Measurements from ENCODE around the gene LRRC3B.
"Not testable (repeated sequence)": the region's sequence is repeated elsewhere in the genome, so short reads cannot be mapped to it uniquely, and the experiment has no call there.

Gene LRRC3B, protein sequence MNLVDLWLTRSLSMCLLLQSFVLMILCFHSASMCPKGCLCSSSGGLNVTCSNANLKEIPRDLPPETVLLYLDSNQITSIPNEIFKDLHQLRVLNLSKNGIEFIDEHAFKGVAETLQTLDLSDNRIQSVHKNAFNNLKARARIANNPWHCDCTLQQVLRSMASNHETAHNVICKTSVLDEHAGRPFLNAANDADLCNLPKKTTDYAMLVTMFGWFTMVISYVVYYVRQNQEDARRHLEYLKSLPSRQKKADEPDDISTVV

DNA sequence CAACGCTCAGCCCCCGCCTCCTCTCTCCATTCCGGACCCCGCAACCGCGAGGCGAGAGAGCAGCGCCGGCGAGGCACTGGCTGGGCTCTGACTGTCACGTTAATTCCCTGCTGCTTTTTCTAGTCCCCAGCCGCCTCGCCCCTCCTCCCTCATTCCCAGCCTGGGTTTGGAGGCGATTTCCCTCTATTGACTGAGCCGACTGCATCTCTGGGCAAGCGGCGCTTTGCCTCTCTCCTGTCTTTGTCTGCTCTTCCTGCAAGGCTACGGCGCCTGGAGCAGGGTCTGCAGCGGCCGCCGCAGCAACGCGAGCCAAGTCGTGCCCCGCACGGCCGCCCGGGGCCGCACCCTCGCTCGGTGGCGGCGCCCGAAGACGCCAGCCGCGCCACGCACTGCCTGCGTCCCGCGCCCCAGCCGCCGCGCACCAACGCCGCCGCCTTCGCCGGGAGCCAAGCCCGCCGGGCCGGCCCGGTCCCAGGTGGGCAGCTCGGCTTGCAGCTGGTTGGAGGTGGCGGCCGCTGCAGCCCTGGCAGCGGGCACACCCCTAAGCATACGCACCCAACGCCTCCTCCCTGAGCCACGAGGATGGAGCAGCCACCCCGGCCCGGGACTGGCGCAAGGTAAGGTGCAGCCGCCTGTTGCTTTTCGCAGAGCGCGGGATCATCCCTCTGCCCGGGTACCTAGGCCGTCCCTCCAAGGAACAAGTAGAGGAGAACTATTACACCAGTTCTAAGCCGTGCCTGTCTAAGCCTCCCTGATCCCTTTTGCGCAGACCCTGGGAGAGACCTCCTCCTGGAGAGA is at the start of gene LRRC3B:
TSS of gene LRRC3B (plus strand) at position 152 of the 798 bp plus-strand sequence. CDS start 86,901 bp downstream, outside the sequence.
- DNase-seq (ENCODE audit: low read depth in 2 of 2): no peak

DNA sequence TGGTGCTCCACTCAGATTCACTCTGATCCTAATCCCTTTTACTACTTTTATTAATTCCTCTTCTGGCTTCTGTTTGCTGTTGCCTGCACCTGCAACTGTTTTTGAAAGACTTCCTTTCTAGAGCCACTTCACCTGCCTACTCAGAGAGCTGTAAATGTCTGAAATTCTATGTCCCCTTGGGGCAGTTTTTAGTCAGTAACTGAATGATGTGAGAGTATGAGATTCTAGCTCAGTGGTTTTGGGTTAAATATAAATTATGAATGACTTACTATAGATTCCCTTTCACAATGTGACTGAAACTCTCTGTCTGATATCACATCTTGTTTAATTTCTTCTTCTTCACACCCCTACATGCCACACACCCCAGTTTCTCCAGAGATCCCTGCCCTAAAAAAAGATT is 47.8 kb upstream of the LRRC3B start:
- DNase-seq (ENCODE audit: low read depth in 2 of 2): no peak

DNA sequence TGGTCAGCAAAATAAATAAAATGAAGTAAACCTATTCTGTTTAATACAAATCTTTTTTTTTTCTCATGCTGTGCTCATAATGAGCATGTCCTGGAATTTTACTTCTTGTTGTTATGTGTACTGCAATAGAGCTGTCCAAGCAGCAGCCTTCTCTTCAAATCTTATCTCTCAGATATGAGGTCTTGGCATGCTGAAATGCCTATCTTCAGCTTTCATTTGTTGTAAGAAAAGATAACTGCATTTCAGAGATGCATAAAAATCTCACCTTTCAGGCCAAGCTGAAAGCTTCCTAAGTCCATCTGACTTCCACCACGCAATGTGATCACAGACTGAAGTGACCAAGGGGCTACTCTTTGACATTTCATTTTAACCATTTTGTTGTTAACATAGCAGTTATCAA is 43.5 kb upstream of the LRRC3B start:
- no peak for DNase-seq (ENCODE audit: low read depth in 2 of 2)

DNA sequence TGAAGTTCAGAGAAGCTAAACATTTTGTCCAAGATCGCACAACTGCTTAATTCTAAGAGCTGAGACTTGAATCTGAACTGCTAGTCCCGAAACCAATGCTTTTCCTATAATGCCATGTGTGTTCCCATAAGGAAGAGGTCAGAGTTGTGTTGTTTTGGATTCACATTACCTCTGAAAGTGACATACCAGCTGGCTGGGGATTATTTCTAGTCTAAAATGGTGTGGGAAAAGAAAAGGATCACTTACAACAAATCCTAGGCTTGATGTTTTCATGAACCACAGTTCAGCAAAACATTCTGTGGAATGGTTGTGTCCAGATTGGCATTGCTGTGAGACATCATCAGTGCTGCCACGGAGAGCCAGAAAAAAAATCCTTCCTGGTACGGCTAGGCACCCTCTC is 35.0 kb upstream of the LRRC3B start:
- DNase-seq (ENCODE audit: low read depth in 2 of 2): no peak

DNA sequence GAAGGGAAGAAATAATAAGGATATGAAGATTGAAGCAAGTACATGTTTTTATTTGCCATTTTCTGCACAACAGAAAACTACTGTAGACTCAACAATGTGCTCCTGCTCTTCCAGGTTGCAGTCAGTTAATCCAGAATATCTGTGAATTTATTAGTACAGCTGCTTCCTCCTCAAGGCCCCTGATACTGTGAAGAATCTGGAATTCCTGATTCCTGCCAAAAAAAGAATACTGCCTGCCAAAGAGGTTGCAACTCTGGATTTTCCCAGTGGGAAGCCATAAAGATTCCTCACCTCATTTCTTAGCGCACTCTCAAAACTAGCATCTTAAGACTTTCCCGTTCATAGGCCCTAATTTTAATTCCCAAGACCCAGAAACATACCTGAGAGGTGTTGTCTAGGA is 33.6 kb upstream of the LRRC3B start:
- no peak for DNase-seq (ENCODE audit: low read depth in 2 of 2)

DNA sequence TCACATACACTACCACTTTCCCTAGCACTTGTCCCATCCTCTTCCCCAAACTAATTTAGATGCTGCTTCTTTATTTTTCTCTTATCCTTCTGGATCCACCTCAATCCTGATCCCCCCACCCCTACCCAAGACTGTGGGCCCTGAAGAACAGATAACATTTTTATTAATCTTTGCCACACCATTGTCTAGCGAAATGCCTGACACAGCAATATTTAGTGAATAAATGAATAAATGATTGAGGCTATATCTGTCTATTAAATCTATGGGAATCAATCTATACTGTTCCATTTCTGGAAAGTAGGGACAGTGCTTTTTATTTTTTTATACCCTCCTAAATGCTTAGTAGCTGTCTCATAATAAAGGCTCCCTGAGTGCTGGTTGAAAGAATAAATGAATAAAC is 32.9 kb upstream of the LRRC3B start:
- no peak for DNase-seq (ENCODE audit: low read depth in 2 of 2)

DNA sequence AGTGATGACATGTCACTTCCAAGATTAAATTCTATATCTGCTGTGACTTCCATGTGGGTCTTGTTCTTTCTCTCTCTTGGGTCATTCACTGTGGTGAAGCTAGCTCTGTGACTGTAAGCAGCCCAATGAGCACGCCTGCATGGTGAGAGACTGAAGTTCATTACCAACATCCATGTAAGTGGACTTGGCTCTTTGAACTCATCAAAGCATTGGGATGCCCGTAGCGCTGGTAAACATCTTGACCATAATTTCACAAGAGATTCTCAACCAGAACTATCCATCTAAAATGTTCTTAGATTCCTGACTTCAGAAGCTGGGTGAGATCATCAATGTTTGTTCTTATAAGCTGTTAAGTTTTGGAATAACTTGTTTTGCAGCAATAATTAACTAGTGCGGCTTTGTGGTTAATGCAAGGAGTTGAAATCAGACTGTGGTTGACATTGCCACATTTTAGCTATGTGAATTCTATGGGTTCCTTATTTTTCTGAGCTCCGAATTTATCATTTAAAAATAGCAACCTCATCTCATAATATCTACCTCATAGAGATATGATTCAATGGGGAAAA is 31.6 kb upstream of the LRRC3B start:
- DNase-seq (ENCODE audit: low read depth in 2 of 2): no peak

DNA sequence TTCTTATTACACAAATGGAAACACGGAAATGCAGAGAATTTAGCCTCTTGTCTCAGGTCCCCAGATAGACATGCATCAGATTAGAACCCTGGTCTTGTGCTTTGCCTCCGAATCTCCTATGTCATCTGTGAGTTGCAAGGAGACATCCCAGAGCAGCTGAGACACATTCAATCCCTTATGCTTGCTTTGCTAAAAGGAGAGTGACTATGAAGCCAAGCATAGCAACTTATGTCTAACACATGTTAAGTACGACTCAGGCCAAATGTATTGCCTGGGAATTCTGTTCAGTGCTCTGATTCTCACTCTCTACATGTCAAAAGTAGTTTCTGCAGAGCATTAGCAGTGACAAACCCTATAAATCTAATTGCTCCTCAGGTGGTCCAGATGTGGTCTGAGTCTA is 30.6 kb upstream of the LRRC3B start:
- DNase-seq (ENCODE audit: low read depth in 2 of 2): no peak

DNA sequence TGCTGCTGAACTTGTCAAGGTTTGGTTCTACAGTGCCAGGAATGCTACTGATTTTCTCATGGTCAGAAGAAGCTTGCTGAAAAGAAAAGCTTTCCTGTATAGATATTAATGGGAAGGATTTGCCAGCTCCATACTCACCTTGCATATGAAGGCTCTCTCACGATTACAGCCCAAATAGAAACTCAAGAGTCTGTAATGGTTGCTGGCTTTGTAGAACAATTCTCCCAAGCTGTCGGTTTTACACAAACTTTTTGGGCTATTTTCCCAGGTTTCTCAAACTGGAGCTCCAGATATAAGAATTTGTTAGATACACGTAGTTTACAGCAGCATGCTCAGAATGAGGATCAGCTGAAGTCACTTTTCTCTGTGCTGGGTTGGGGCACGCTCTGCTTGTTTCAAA is 30.1 kb upstream of the LRRC3B start:
- DNase-seq (ENCODE audit: low read depth in 2 of 2): no peak

DNA sequence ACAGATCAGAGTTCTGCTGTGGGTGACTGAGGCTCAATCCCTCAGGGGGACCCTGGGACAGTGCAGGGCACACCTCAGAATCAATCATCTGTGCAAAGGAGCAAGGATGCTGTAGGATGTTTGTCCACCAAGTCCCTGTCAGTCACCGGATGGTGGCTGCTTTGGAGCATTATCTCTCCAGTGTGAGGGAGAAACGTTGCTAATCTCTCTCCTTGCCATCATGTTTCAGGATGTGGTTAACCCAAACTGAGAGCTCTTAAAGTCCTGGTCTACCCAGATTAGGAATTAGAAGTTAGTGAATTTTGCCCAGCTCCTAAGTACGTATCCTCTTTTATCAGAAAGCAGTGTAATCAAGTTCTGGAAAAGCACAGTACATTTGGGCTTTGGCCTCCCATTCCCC is 26.2 kb upstream of the LRRC3B start:
- DNase-seq (ENCODE audit: low read depth in 2 of 2): no peak

DNA sequence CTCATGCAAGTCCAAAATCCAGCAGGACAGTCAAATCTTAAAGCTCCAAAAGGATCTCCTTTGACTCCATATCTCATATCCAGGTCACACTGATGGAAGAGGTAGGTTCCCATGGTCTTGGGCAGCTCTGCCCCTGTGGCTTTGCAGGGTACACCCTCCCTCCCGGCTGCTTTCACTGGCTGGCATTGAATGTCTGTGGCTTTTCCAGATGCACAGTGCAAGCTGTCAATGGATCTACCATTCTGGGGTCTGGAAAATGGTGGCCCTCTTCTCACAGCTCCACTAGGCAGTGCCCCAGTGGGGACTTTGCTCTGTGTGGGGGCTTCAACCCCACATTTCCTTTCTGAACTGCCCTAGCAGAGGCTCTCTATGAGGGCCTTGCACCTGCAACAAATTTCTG is 19.3 kb upstream of the LRRC3B start:
- not testable (repeated sequence) for DNase-seq (ENCODE audit: low read depth in 2 of 2)

DNA sequence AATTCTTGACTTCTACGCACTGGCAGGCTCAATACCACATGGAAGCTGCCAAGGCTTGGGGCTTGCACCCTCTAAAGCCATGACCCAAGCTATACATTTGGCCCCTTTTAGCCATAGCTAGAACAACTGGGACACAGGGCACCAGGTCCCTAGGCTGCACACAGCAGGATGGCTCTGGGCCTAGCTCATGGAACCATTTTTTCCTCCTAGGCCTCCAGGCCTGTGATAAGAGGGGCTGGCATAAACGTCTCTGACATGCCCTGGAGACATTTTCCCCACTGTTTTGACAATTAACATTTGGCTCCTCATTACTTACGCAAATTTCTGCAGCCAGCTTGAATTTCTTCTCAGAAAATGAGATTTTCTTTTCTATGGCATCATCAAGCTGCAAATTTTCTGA is 18.8 kb upstream of the LRRC3B start:
- not testable (repeated sequence) for DNase-seq (ENCODE audit: low read depth in 2 of 2)

DNA sequence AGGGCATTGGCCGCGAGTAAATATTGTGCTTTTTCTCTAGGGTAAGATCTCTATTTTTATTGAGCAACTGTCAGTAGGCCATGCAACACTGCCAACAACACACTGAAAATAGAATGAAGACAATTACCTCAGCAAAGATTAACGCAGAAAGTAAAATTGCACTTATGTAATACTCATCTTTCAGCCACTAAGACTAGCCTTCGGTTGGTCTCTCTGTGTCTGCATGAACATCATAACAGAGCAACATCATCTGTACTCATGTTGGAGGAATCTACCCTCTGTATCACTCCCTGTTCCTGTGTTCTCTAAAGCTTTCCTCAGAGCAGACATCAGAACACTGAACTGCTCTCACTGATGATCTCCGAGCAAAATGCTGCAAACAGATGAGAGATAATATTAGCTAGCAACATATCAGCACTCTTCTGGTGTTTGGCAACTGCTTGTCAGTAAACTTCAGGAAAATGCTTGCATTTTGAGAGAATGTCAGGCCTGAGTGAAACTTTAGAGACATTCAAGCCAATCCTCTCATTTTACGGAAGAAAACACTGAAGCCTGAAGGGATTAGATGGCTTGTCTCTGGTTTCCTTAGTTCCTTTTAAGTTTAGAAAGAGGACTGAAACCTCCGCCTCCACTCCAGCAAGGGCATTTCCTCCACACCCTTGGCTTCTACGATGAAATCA is 8.4 kb upstream of the LRRC3B start:
- DNase-seq (ENCODE audit: low read depth in 2 of 2): no peak

DNA sequence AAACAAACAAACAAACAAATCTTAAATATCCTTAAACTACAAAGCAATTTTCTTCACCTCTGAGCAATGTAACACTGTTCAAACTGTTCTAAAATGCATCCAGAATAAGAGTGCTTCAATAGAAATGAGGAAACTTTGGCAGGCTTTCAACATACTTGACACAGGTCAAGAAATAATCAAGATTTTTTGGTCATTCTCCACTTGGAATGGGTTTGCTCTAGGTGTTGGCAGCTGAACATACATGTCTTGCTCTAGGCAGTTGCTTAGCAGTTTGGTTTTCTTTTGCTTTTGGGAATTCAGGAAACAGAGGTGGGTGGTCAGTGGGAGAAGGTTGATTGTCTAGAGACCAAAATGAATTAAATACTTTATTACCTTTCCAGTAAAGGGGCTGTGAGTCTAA is 1.4 kb upstream of the LRRC3B start:
- DNase-seq (ENCODE audit: low read depth in 2 of 2): no peak

DNA sequence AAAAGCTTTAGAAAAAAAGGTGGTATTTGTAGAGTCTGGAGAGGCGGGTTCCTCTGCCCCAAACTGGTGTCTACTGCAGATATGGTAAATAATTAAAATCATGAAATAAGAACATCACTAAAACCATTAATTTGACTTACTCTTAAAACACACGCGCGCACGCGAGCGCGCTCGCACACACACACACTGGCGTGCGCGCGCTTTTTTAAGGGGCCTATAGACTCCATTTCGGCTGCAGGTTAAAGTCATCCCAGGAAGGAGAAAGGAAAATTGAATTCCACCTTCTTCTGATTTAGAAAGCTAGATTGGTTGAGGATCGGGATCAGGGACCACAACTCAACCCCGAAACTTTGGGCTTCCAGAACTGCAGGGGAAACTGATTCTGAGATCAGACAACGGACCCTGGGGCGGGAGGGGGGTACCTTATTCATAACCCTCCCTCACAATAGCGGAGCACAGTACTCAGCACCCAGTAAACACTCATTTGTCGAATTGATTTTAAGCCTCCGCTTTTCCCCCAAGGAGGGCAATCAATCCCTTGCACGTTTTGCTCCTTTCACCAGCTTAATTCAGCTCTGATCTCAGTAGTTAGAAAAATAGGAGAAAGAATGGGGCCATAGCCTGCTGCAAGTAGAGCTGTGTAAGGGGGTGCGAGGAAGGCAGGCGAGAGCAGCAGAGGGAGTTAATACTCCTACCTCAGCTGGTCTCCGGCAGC is 509 bp upstream of the LRRC3B start:
- DNase-seq (ENCODE audit: low read depth in 2 of 2): no peak

DNA sequence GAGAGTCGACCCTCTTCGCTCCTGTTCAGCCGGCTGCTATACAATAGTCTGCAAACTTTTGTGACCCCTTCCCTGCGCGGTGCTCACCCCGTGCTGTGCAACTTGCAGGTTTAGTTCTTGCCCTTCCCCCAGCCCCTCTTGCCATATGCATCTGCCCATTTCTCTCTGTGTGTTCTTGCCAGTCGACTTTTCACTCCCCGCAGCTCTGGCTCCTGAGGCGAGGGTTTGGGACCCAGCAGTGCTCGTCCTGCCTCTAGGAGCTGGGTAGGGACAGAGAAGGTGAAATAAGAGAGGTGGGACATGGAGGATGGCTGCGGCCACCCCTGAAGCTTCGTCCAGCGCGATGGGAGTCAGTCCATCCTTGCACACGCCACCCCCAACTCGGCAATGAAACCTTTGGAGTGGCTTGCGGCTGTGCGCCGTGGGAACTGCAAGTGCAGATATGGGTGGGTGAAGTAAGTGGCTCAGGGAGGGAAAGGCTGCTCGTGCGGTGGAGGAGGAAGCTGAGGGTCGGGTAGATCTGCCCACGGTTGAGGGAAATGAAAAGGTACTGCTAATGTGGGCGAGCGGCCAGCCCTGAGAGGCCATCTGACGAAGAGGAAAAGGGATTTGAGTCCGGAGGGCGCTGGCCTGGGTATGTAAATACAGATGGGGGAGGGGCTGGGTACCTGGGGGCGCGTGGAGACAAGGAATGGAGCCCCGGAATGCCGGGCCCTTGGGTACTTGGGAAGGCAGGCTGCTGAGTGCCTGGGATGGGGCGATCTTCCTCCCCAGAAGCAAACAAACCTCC is 1.0 kb downstream of the LRRC3B start:
- no peak for DNase-seq (ENCODE audit: low read depth in 2 of 2)

DNA sequence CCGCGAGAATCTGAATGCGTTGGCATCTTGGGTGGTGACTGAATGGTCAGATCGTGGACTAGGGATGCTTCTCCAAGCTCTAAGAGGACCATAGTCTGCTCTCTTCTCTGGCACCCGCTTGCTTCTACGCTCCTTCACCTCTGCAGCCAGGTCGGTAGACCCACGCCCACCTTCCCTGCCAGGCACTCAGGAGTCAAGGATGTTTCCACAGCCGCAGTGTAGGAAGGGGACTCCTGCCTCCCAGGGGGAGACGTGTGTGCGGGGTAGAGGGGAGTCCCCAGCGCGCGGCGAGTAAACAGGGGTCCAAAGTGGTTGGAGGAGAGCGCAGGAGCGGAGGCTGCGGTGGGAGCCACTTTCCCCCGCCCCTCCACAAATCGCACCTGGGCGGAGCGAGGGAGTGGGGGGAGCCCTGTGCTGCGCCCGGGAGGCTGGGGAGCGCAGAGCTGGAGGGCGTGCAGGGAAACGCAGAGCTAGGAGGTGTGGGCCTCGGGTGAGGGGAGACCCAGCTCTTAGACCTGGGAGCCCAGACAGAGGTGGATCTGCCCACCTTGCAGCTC is 1.7 kb downstream of the LRRC3B start:
- DNase-seq (ENCODE audit: low read depth in 2 of 2): no peak

DNA sequence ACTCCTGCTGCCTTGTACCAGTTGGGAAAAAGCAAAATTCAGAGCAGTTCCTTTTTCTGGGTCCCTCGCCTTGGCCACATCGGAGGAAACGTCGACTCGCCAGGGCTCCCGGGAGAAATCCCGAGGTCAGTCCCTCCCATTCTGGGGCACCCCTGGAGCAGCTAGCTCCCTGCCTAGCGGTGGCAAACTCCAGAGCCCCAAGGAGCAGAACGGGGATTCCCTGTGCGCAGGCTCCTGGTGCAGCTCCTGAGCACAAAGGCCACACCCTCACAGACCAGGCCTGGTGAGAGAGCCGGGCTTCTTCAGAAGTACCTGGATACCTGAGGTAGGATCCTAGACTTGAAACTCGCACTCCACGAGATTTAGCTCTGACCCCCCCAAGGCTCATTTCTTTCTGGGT is 2.6 kb downstream of the LRRC3B start:
- no peak for DNase-seq (ENCODE audit: low read depth in 2 of 2)

DNA sequence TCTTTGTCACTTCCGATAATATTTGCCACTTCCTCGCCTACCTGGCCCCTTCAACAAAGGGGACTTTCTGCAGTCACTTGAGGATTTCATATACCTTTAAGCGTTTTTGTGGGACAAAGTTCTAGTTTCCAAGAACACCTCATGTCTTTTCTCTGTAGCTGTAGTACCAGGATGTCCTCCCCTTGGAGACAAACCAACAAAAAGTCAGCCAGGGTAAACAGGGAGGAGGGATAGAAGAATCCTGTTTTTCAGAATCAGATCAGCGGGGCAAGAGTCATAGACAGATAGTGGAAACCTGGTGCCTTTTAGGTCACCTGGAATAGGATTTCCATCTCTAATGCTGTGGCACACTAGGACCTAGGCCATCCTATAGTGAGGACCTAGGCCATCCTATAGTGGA is 4.5 kb downstream of the LRRC3B start:
- no peak for DNase-seq (ENCODE audit: low read depth in 2 of 2)

DNA sequence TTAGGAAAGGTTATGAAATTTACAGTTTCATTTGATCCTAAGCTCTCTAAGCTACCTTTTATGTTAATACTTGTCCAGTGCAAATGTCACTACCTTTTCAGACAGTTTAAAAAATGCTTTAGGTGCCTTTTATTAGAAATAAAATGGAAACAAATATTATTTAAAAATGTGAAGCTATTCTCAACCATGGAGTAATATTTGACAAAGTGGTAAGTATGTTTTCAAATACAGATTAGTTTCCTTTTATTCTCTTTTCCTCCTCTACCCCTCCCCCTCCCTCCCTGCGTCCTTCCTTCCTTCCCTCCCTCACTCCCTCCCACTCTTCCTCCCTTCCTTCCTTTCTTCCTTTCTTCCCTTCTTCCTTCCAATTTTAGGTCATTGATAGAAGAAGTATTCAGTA is 6.3 kb downstream of the LRRC3B start:
- no peak for DNase-seq (ENCODE audit: low read depth in 2 of 2)

Measured in activated CD4-positive, alpha-beta T cell treated with anti-CD3 and anti-CD28 coated beads for 24 hours (primary cell).